GM21737 (cell line): Measurements from ENCODE around the gene PGD.
"Not testable (repeated sequence)": the region's sequence is repeated elsewhere in the genome, so short reads cannot be mapped to it uniquely, and the experiment has no call there.

Experiments used
- ATAC-seq: cut with Tn5 transposase; IDR thresholded peaks from one replicate; pipeline ENCODE4 v1.9.1; 2021; ENCODE audit warnings: mild to moderate bottlenecking, moderate library complexity; ENCODE audit not compliant: unreplicated experiment

The PGD gene

GRCh38 chr1:10398278-10398733, 558 bp upstream of the PGD start:
- ATAC-seq: no peak

GRCh38 chr1:10399444-10399941, 629 bp downstream of the PGD start:
- ATAC-seq: no peak

- ATAC-seq: no peak
Measured at GRCh38 chr1:10400013-10400412, 1.1 kb downstream of the PGD start.

- no peak for ATAC-seq
Measured at GRCh38 chr1:10401281-10401680, 2.4 kb downstream of the PGD start.

GRCh38 chr1:10402729-10403274, 3.9 kb downstream of the PGD start:
- no peak for ATAC-seq

GRCh38 chr1:10407201-10407600, 8.3 kb downstream of the PGD start:
- ATAC-seq: no peak

- no peak for ATAC-seq
Measured at GRCh38 chr1:10415211-10415930, 16.5 kb downstream of the PGD start.

- ATAC-seq: not testable (repeated sequence)
Measured at GRCh38 chr1:10415967-10416366, 17.1 kb downstream of the PGD start.

- ATAC-seq: not testable (repeated sequence)
Measured at GRCh38 chr1:10418741-10419140, 19.9 kb downstream of the PGD start.

- no peak for ATAC-seq
Measured at GRCh38 chr1:10419351-10419750, 20.5 kb downstream of the PGD start.

- ATAC-seq: no peak
Measured at GRCh38 chr1:10421637-10422036, 22.8 kb downstream of the PGD start.

- ATAC-seq: no peak
Measured at GRCh38 chr1:10424034-10424433, 25.2 kb downstream of the PGD start.

GRCh38 chr1:10424651-10425050, 25.8 kb downstream of the PGD start:
- no peak for ATAC-seq

GRCh38 chr1:10425826-10426534, 27.1 kb downstream of the PGD start:
- not testable (repeated sequence) for ATAC-seq

GRCh38 chr1:10426535-10426848, 27.6 kb downstream of the PGD start:
- ATAC-seq: not testable (repeated sequence)

- ATAC-seq: no peak
Measured at GRCh38 chr1:10428984-10429383, 30.1 kb downstream of the PGD start.

GRCh38 chr1:10429868-10430215, 31.0 kb downstream of the PGD start:
- no peak for ATAC-seq

- ATAC-seq: peak; percentile 73
Measured at GRCh38 chr1:10430216-10431069, 31.6 kb downstream of the PGD start, which contains the start of gene CENPS. TSS of gene CENPS (plus strand) at chr1:10430433. CDS start at chr1:10430518, 85 bp downstream.

- ATAC-seq: no peak
Measured at GRCh38 chr1:10431070-10431730, 32.3 kb downstream of the PGD start.

- no peak for ATAC-seq
Measured at GRCh38 chr1:10432910-10433700, 34.2 kb downstream of the PGD start.
